HEK293 (cell line): Measurements from ENCODE around the gene RAMAC.
A peak's percentile ranks its signal among the peaks of the same experiment; 100 is the strongest.

Source experiments
- HOXD13 ChIP-seq: sonication (generic); formaldehyde crosslinking; IDR thresholded peaks from 2 replicates; pipeline ENCODE4 v1.8.0; 2022; ENCODE audit warnings: missing genetic modification reagents, borderline replicate concordance
- SALL2 ChIP-seq: fragments of 450-650 bp; formaldehyde crosslinking; IDR thresholded peaks from 2 replicates; pipeline ENCODE4 v1.5.0; 2017; ENCODE audit warnings: missing biosample characterization, mild to moderate bottlenecking, missing genetic modification characterization, borderline replicate concordance
- SETDB1 ChIP-seq: IDR thresholded peaks from one replicate; pipeline ENCODE4 v1.6.1; 2017; ENCODE audit warnings: mild to moderate bottlenecking, low read length, moderate library complexity, mixed read lengths; ENCODE audit not compliant: insufficient read length
- TCF7L2 ChIP-seq: IDR thresholded peaks from 2 replicates; pipeline ENCODE4 v1.6.1; 2011; ENCODE audit warnings: low read depth, mild to moderate bottlenecking, inconsistent platforms, low read length, moderate library complexity, borderline replicate concordance
- YY2 ChIP-seq: fragments of 450-650 bp; formaldehyde crosslinking; IDR thresholded peaks from 2 replicates; pipeline ENCODE4 v1.5.1; 2016; ENCODE audit warnings: missing biosample characterization, missing genetic modification characterization
- ZBTB17 ChIP-seq: fragments of 450-650 bp; formaldehyde crosslinking; IDR thresholded peaks from 2 replicates; pipeline ENCODE4 v1.5.1; 2016; ENCODE audit warnings: missing biosample characterization, missing genetic modification characterization
- ZBTB6 ChIP-seq: fragments of 450-650 bp; formaldehyde crosslinking; IDR thresholded peaks from 2 replicates; pipeline ENCODE4 v1.5.1; 2017; ENCODE audit warnings: missing biosample characterization, missing genetic modification characterization
- ZBTB8A ChIP-seq: fragments of 450-650 bp; formaldehyde crosslinking; IDR thresholded peaks from 2 replicates; pipeline ENCODE4 v1.5.1; 2016; ENCODE audit warnings: missing biosample characterization, missing genetic modification characterization
- ZFP69B ChIP-seq: fragments of 450-650 bp; formaldehyde crosslinking; IDR thresholded peaks from 2 replicates; pipeline ENCODE4 v1.5.1; 2016; ENCODE audit warnings: missing biosample characterization, missing genetic modification characterization
- ZNF138 ChIP-seq: fragments of 450-650 bp; formaldehyde crosslinking; IDR thresholded peaks from 2 replicates; pipeline ENCODE4 v1.5.1; 2016; ENCODE audit warnings: missing biosample characterization, missing genetic modification characterization, borderline replicate concordance
- ZNF140 ChIP-seq: fragments of 450-650 bp; formaldehyde crosslinking; IDR thresholded peaks from 2 replicates; pipeline ENCODE4 v1.5.1; 2016; ENCODE audit warnings: missing biosample characterization, missing genetic modification characterization
- ZNF169 ChIP-seq: fragments of 450-650 bp; formaldehyde crosslinking; IDR thresholded peaks from 2 replicates; pipeline ENCODE4 v1.5.1; 2016; ENCODE audit warnings: missing biosample characterization, missing genetic modification characterization
- ZNF184 ChIP-seq: fragments of 450-650 bp; IDR thresholded peaks from 2 replicates; pipeline ENCODE4 v1.5.1; 2018; ENCODE audit warnings: missing biosample characterization, mild to moderate bottlenecking, missing genetic modification characterization
- ZNF214 ChIP-seq: fragments of 450-650 bp; formaldehyde crosslinking; IDR thresholded peaks from 2 replicates; pipeline ENCODE4 v1.5.1; 2017; ENCODE audit warnings: missing biosample characterization, mild to moderate bottlenecking, missing genetic modification characterization, borderline replicate concordance
- ZNF24 ChIP-seq: fragments of 450-650 bp; formaldehyde crosslinking; IDR thresholded peaks from 2 replicates; pipeline ENCODE4 v1.5.1; 2016; ENCODE audit warnings: missing biosample characterization, missing genetic modification characterization
- ZNF274 ChIP-seq, 2 experiments: fragments of 200-500 bp in 1 of 2; fragments of 450-650 bp in 1 of 2; sonication (Bioruptor generic) in 1 of 2; formaldehyde crosslinking in 1 of 2; IDR thresholded peaks; 2 replicates each; pipeline versions ENCODE4 v1.5.1 to v1.6.1; 2014 to 2016; ENCODE audit warnings: borderline replicate concordance in 1 of 2, inconsistent platforms in 1 of 2, low read length in 1 of 2, missing biosample characterization in 1 of 2, missing genetic modification characterization in 1 of 2
- ZNF292 ChIP-seq: fragments of 450-650 bp; formaldehyde crosslinking; IDR thresholded peaks from 2 replicates; pipeline ENCODE4 v1.5.1; 2016; ENCODE audit warnings: low read depth, missing biosample characterization, missing genetic modification characterization, borderline replicate concordance
- ZNF394 ChIP-seq: fragments of 450-650 bp; formaldehyde crosslinking; IDR thresholded peaks from 2 replicates; pipeline ENCODE4 v1.5.1; 2016; ENCODE audit warnings: missing biosample characterization, missing genetic modification characterization, mild to moderate bottlenecking, moderate library complexity, borderline replicate concordance
- ZNF423 ChIP-seq: fragments of 450-650 bp; formaldehyde crosslinking; IDR thresholded peaks from 2 replicates; pipeline ENCODE4 v1.5.1; 2016; ENCODE audit warnings: missing biosample characterization, missing genetic modification characterization
- ZNF488 ChIP-seq: fragments of 450-650 bp; formaldehyde crosslinking; IDR thresholded peaks from 2 replicates; pipeline ENCODE4 v1.5.1; 2016; ENCODE audit warnings: missing biosample characterization, missing genetic modification characterization
- ZNF513 ChIP-seq: fragments of 450-650 bp; IDR thresholded peaks from 2 replicates; pipeline ENCODE4 v1.5.1; 2018; ENCODE audit warnings: missing biosample characterization, missing genetic modification characterization
- ZNF548 ChIP-seq: fragments of 450-650 bp; formaldehyde crosslinking; IDR thresholded peaks from 2 replicates; pipeline ENCODE4 v1.5.1; 2016; ENCODE audit warnings: missing biosample characterization, missing genetic modification characterization
- ZNF571 ChIP-seq: fragments of 450-650 bp; formaldehyde crosslinking; IDR thresholded peaks from 2 replicates; pipeline ENCODE4 v1.5.0; 2017; ENCODE audit warnings: missing biosample characterization, missing genetic modification characterization
- ZNF580 ChIP-seq: fragments of 450-650 bp; formaldehyde crosslinking; IDR thresholded peaks from 2 replicates; pipeline ENCODE4 v1.5.1; 2016; ENCODE audit warnings: missing biosample characterization, missing genetic modification characterization
- ZNF585B ChIP-seq: fragments of 450-650 bp; formaldehyde crosslinking; IDR thresholded peaks from 2 replicates; pipeline ENCODE4 v1.5.1; 2016; ENCODE audit warnings: missing biosample characterization, missing genetic modification characterization
- ZNF621 ChIP-seq: fragments of 450-650 bp; formaldehyde crosslinking; IDR thresholded peaks from 2 replicates; pipeline ENCODE4 v1.5.1; 2017; ENCODE audit warnings: missing biosample characterization, missing genetic modification characterization
- ZNF645 ChIP-seq: fragments of 450-650 bp; formaldehyde crosslinking; IDR thresholded peaks from 2 replicates; pipeline ENCODE4; 2016; ENCODE audit warnings: missing biosample characterization, missing genetic modification characterization
- ZNF692 ChIP-seq: fragments of 450-650 bp; formaldehyde crosslinking; IDR thresholded peaks from 2 replicates; pipeline ENCODE4 v1.5.1; 2016; ENCODE audit warnings: missing biosample characterization, missing genetic modification characterization
- ZSCAN5A ChIP-seq: fragments of 450-650 bp; formaldehyde crosslinking; IDR thresholded peaks from 2 replicates; pipeline ENCODE4 v1.5.1; 2016; ENCODE audit warnings: missing biosample characterization, missing genetic modification characterization
- ZXDB ChIP-seq: fragments of 450-650 bp; formaldehyde crosslinking; IDR thresholded peaks from 2 replicates; pipeline ENCODE4 v1.5.1; 2016; ENCODE audit warnings: missing biosample characterization, missing genetic modification characterization

Gene RAMAC

GRCh38 chr15:83011271-83012075 lies 25.5 kb downstream of the RAMAC start, which contains the start of gene C15orf40 (continued):
- no peak for TF ChIP-seq ZNF423 (tag by site-specific recombination)
- TF ChIP-seq ZNF24 (tag by site-specific recombination), result peak; percentile 65; the same call in 1 of the 2 replicates
- TF ChIP-seq ZFP69B (tag by site-specific recombination), result peak; percentile 4; the same call in 1 of the 2 replicates
- peak; percentile 86 for TF ChIP-seq ZBTB17 (tag by site-specific recombination)
- TF ChIP-seq ZSCAN5A (tag by site-specific recombination), result no peak
- TF ChIP-seq ZNF274 (IDR thresholded peaks at IDR 0.05; ENCODE audit: low read length), result no peak
- no peak for TF ChIP-seq ZNF274 (tag by site-specific recombination; IDR thresholded peaks at IDR 0.05; ENCODE audit: borderline replicate concordance)
- TF ChIP-seq ZNF292 (tag by site-specific recombination), result no peak
- no peak for TF ChIP-seq ZNF621 (tag by site-specific recombination)
- no peak for TF ChIP-seq ZNF488 (tag by site-specific recombination)
- TF ChIP-seq ZNF184 (tag by site-specific recombination), result no peak
- peak; percentile 42; the same call in 1 of the 2 replicates for TF ChIP-seq ZNF692 (tag by site-specific recombination)
- peak; percentile 79 for TF ChIP-seq ZXDB
- no peak for TF ChIP-seq ZNF138 (tag by site-specific recombination)
- no peak for TF ChIP-seq ZNF548 (tag by site-specific recombination)
- peak; percentile 24; the same call in 1 of the 2 replicates for TF ChIP-seq ZNF580 (tag by site-specific recombination)
- no peak for TF ChIP-seq ZNF513 (tag by site-specific recombination)
- TF ChIP-seq ZNF214, result no peak
- no peak for TF ChIP-seq TCF7L2
- TF ChIP-seq ZBTB8A, result peak; percentile 97
- TF ChIP-seq ZNF140 (tag by site-specific recombination), result no peak
- TF ChIP-seq ZNF394 (tag by site-specific recombination), result 0 out of 2 replicates have a peak, but pooled peaks have one; percentile 17
- TF ChIP-seq SALL2 (tag by site-specific recombination), result no peak
- no peak for TF ChIP-seq ZNF169 (tag by site-specific recombination)
- no peak for TF ChIP-seq ZNF585B
- TF ChIP-seq HOXD13 (CRISPR knock-in tag), result no peak
- no peak for TF ChIP-seq SETDB1
- TF ChIP-seq ZNF645 (tag by site-specific recombination), result no peak
- no peak for TF ChIP-seq ZNF571
- peak; percentile 11; the same call in 1 of the 2 replicates for TF ChIP-seq YY2
- peak; percentile 38; the same call in 1 of the 2 replicates for TF ChIP-seq ZBTB6 (tag by site-specific recombination)
